Astrocyte of the cerebellum (primary cell): Measurements from ENCODE around the gene ETV4.

Experiments used
- DNase-seq: peaks from one replicate; pipeline ENCODE4 v3.0.0-alpha.2; 2011; ENCODE audit warnings: low read depth
- H3K4me3 ChIP-seq: 2 replicates; pipeline ENCODE4 v1.5.1; 2011; ENCODE audit warnings: mild to moderate bottlenecking, low read depth, low read length, moderate library complexity
- in situ Hi-C: cut with HindIII; loops from 2 replicates; pipeline ENCODE4 v1.10.0; 2017; ENCODE audit warnings: low sequenced_read_pairs
- TF ChIP-seq, protein P1 (sequence below): IDR thresholded peaks from 2 replicates; pipeline ENCODE4 v1.5.1; 2012; ENCODE audit warnings: low read length, low read depth, moderate library complexity, mild to moderate bottlenecking; ENCODE audit errors: missing control alignments

Gene ETV4

DNA sequence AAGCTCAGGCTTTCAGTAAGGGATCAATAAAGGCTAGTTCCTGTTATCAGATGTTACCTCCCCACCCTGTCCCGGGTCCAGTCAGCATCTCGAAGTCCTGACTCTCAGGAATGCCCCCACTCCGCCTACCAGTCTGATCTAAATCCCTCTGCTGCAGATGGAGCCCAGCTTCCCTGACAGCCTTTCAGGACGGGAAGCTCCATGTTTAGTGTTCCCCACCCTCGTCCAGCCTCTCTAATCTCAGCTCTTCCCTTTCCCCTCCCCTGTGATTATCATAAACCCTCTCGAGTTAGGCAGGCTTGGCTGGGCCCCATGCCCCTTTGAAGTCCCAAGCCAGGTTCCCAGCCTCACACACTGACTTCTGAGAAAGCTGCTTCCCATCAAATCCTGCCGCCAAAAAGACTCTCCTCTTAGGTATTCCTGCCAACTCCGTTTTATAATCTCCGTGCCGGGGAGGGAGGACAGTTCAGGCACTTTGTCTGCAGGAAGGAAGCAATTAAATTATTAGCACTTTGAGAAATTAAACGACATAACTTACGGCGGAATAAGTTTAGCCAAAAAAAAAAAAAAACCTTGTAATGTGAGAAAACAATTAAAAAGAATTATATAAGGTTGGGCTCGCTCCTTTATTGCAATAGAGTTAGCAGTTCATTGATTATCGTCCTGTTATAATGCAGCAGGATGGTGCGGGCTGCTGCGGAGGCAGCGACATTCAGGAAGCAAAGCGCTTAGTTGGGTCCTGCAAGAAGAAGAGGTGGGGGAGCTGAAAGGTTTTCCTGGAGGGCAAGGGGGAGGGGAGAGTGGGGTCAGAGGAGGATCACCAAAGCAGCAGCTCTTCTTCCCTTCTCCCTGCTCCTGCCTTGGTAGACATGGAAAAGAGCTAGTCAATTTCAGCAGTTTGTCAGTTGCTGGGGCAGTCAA is 16.8 kb upstream of the ETV4 start:
- TF ChIP-seq, protein P1, sequence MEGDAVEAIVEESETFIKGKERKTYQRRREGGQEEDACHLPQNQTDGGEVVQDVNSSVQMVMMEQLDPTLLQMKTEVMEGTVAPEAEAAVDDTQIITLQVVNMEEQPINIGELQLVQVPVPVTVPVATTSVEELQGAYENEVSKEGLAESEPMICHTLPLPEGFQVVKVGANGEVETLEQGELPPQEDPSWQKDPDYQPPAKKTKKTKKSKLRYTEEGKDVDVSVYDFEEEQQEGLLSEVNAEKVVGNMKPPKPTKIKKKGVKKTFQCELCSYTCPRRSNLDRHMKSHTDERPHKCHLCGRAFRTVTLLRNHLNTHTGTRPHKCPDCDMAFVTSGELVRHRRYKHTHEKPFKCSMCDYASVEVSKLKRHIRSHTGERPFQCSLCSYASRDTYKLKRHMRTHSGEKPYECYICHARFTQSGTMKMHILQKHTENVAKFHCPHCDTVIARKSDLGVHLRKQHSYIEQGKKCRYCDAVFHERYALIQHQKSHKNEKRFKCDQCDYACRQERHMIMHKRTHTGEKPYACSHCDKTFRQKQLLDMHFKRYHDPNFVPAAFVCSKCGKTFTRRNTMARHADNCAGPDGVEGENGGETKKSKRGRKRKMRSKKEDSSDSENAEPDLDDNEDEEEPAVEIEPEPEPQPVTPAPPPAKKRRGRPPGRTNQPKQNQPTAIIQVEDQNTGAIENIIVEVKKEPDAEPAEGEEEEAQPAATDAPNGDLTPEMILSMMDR, result no peak
- no peak for DNase-seq
- in situ Hi-C loops, result loop anchor here (5.0 kb wide), 1 partner anchor 109 kb away; no protein-coding TSS in a partner anchor
- no peak overlapping the region for H3K4me3 ChIP-seq

GRCh38 chr17:43560461-43561427 is 14.6 kb upstream of the ETV4 start:
- no peak for DNase-seq
- TF ChIP-seq, protein P1, result no peak
- in situ Hi-C loops, result loop anchor here (5.0 kb wide), 1 partner anchor 112 kb away; no protein-coding TSS in a partner anchor
- no peak overlapping the region for H3K4me3 ChIP-seq

DNA sequence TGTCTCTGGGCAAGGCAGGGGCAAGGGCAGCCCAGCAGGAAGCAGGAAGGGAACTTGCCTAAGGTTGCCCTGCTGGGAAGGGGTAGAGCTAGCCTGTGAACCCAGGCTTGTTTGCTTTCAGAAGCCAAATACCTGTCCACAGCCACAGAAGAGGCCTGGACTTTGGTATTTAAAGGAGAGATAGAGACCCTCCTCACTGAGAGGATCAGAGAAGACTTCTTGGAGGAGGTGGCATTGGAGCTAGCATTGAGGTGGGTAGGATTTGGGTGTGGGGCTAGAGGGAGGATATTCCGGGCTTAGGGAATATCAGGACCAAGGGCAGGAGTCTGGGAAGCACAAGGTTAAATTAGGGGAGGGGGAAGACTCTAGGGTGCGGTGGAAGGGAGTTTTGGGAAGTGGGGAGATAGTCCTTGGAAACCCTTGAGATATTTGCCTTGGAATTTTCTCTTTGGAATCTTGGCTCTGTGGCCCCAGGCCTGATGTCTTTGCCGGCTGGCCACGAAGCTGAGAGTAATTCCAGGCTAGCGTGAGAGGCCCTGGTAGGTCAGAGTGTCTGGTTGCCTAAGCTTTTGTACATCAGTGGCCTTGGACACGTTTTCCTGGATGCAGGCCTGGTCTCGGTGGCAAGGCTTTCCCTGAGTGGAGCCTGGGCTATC is 13.1 kb upstream of the ETV4 start:
- TF ChIP-seq, protein P1, result no peak
- H3K4me3 ChIP-seq, result no peak overlapping the region
- in situ Hi-C loops, result no loop called here
- DNase-seq, result no peak

DNA sequence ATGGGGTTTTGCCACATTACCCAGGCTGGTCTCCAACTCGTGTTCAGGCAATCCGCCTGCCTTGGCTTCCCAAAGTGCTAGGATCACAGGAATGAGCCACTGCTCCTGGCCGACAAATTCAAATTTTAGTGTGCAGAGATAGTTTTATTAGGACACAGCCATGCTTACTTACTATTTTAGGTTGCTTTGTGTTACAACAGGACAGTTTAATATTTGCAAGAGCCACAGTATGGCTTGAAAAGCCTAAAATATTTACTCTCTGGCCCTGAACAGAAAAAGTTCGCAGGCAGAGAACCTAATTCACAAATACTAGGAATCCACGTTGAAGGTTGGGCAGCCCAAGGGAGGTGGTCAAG is 12.6 kb upstream of the ETV4 start:
- no peak overlapping the region for H3K4me3 ChIP-seq
- in situ Hi-C loops, result no loop called here
- TF ChIP-seq, protein P1, result no peak
- DNase-seq, result no peak

DNA sequence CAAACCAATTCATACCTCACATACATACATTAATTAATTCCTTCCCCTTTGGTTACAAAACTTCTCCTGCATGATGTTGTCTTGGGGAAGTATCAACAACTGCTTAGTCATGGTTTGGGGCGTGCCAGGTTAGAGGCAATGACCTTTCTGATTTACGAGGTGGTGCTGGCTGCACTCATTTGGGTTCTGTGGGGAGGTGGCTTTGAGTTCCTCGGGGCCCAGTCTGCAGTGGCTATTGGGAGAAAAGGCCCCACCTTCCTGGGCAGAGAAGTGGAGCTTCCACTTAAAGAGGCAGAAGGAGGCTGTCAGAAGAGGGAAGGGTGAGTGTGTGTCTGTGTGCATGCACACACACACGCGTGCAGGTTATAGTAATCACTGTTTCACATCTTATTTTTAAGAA is 10.2 kb upstream of the ETV4 start:
- in situ Hi-C loops, result no loop called here
- DNase-seq, result no peak
- TF ChIP-seq, protein P1, result no peak
- H3K4me3 ChIP-seq, result no peak overlapping the region

GRCh38 chr17:43554857-43555256 is 8.7 kb upstream of the ETV4 start:
- TF ChIP-seq, protein P1, result no peak
- in situ Hi-C loops, result no loop called here

More at GRCh38 chr17:43554857-43555256, 8.7 kb upstream of the ETV4 start:
- H3K4me3 ChIP-seq, result no peak overlapping the region
- no peak for DNase-seq
